GM12873 (cell line): ENCODE results near the gene KCNN3.

Experiments used
- TF ChIP-seq, protein P1 (sequence below): IDR thresholded peaks from 2 replicates; pipeline ENCODE4 v1.5.1; 2012; ENCODE audit warnings: low read depth, mild to moderate bottlenecking, moderate library complexity, low read length, control low read depth; ENCODE audit not compliant: insufficient read depth; ENCODE audit errors: missing control alignments

Gene KCNN3

DNA sequence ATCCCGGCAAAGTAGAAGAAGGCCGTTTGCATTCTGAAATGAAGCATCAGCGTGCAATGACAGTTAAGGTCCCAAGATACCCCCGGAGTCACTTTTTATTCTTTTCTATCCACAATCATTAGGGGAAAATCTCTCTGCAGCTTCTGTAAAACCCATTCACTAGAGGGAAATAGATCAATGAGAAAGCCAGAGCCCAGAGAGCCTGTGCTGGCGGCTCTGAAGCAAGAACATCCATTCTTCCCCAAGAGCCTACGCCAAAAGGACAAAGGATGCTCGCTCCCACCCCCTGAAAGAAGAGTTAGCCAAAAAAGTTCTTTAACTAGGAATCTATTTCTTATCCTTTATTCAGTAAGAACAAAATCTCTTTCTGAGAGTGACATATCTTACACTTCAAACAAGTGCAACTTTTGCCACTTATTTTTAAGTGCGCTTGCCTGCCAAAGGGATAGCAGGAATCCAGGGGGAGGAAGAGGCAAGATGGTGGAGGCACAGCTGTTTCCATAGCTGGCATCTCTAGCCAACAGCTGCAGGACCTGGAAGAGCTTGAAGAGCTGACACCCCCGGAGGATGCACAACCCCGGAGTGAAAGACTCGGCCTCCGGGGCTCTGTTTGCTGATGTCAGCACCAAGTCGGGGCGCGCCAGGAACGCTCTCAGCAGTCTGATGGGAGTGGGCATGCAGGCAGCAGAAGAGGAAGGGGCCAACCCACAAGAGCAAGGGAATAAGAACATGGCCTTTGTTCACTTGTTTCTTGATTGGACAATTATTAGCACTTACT is 68.7 kb downstream of the KCNN3 start:
- TF ChIP-seq, protein P1, sequence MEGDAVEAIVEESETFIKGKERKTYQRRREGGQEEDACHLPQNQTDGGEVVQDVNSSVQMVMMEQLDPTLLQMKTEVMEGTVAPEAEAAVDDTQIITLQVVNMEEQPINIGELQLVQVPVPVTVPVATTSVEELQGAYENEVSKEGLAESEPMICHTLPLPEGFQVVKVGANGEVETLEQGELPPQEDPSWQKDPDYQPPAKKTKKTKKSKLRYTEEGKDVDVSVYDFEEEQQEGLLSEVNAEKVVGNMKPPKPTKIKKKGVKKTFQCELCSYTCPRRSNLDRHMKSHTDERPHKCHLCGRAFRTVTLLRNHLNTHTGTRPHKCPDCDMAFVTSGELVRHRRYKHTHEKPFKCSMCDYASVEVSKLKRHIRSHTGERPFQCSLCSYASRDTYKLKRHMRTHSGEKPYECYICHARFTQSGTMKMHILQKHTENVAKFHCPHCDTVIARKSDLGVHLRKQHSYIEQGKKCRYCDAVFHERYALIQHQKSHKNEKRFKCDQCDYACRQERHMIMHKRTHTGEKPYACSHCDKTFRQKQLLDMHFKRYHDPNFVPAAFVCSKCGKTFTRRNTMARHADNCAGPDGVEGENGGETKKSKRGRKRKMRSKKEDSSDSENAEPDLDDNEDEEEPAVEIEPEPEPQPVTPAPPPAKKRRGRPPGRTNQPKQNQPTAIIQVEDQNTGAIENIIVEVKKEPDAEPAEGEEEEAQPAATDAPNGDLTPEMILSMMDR = no peak

DNA sequence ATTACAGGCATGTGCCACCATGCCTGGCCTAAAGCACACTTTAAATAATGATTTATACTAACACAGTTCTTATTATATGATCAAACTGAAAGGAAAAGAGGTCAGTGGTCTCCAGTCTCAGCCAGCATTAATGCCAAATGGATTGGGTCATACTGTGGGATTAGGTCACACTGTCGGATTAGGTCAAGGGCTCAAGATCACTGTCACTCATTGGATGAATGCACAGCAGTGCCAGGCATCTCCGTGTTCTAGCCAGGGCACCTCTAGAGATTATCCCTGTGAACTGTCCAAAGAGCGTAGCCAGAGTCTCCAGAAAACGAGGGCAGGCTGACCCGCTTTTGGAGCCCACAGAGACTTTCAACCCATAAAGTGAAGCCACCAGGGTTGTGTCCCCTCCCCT is 70.9 kb downstream of the KCNN3 start:
- TF ChIP-seq, protein P1 = no peak

DNA sequence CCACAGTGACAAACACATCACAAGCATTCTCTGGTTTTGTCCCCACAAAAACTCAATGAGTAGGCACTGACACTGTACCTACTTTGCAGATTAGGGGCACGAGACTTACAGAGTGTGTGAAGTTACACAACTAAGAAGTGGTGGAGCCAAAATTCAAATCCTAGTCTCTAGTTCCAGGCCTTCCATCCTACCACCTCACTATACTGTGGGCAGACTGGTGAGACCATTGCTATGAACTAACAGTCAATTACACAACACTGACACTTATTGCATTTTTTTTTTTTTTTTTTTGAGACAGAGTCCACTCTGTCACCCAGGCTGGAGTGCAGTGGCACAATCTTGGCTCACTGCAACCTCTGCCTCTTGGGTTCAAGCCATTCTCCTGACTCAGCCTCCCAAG is 71.4 kb downstream of the KCNN3 start:
- TF ChIP-seq, protein P1 = no peak

DNA sequence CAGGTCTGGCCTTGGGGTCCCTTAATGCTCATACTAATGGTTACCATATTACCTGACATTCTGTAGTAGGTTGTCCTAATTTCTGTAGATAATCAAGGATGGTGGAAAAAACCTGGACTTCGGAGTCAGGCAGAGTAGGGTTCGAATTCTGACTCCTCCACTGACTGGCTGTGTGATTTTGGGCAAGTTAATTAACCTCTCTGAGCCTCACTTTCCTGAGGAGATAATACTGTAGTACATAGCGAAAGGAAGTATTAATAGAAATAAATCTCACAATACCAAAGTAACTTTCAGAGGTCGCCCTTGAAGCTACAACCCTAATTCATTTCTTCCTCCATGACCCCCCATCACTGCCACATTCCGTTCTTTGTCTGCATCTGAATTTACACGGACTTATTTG is 72.9 kb downstream of the KCNN3 start:
- TF ChIP-seq, protein P1 = no peak

DNA sequence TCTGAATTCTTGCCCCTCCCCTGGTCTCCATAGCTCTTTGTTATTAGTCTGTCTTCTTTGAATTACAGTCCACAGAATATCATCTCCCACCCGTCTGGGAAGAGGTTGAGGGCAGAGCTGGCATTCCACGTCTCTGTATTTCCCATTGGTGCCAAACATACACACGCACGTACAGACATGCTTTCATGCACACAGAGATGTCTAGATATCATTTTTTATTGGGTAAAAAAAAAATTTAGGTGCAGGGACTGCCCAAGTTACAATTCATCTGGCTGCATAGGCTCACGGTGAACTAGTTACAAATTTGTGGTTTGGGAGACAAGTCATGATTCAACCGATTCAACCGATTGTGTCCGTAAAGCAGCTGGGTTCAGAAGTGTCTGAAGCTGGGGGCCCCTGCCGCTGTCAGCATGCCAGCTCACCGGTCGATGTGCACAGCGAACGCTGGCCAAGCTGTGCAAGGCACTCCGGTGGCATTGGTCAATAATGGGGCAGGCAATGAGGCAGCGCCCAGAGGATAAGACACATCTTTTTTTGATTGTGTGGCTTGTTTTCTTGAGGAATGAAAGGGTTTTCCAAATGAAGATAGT is 73.7 kb downstream of the KCNN3 start:
- TF ChIP-seq, protein P1 = no peak

DNA sequence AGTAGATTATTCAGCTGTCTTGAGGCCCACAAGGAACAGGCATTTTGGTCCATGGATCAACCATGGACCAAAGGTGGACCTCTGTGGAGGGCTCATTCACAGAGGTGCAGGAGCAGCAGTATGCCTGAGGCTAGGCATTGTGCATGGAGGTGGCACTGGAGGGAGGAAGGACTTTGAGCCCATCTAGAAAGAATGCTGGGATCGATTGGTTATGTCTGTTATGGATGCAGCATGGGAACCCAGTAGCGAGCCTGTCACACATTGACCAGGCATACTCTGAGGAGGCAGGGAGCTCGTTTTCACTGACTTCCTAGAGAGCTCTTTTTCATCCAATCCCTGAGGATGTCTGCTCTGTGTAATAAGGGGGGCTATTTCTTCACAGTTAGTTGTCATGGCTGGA is 75.5 kb downstream of the KCNN3 start:
- TF ChIP-seq, protein P1 = no peak

DNA sequence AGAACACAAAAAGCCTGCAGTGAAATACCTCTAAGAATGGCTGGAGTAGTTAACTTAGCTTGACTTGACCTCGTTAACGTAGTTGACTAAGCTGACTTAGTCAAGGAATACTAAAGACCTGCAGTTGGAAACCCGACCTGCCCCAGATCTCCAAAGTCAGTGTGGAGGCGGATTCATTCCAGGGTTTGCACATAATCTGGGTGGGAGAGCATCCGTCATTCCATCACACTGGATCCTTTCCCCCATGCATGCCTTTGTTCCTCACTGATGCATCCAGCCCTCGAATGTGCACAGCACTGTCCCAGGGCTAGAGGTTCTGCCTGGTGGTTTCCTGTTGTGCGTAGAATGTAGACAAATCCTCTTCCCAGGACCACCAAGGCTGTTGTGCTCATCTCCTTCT is 76.4 kb downstream of the KCNN3 start:
- TF ChIP-seq, protein P1 = no peak
